ENCODE measurements around the gene FBN1. TPM values are rescaled to one million over a fixed set of nuclear protein-coding genes. Genes with fewer than 3 reads are reported as not detected.

The FBN1 gene
- total RNA-seq, 1 donor from 2014 or later, result 18.8 TPM

DNA sequence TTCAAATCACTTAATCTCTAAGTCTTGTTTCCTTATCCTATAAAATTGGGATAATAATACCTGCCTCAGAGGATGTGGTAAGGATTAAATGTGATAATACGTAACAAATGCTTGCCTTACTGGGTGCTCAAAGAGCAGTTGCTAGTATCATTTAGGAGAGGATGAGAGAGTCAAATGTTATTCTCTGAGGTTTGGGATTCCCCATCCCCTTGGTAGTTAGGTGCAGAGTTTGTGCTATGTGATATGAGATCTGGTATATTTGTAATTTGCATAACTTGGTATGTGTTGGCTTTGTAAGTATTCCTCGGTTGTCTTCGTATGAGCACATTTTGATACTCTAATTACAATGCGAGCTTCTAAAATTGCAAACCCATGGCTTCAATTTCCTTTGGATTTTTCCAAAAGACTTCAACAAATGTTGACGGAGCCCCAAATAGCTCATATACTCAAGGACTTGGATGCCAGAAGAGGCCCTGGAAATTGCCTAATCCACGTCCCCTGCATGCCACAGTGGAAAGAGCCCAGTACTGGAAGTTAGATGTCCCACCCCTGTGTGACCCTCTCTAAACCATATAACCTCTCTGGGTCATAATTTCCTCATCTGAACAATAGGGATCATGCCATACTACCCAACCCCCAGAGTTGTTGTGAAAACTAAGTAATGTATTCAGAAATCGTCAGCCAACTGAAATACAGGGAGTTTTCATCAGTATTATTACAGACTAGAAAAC lies 85.0 kb downstream of the FBN1 start:
- DNase-seq (ENCODE audit: low spot score in 2 of 2) (no peak), FAIRE-seq (no peak)

GRCh38 chr15:48559285-48559684 lies 86.2 kb downstream of the FBN1 start:
- DNase-seq (ENCODE audit: low spot score in 2 of 2) (no peak), FAIRE-seq (no peak)

GRCh38 chr15:48558226-48558625 lies 87.3 kb downstream of the FBN1 start:
- no peak for DNase-seq (ENCODE audit: low spot score in 2 of 2)
- FAIRE-seq, result no peak

DNA sequence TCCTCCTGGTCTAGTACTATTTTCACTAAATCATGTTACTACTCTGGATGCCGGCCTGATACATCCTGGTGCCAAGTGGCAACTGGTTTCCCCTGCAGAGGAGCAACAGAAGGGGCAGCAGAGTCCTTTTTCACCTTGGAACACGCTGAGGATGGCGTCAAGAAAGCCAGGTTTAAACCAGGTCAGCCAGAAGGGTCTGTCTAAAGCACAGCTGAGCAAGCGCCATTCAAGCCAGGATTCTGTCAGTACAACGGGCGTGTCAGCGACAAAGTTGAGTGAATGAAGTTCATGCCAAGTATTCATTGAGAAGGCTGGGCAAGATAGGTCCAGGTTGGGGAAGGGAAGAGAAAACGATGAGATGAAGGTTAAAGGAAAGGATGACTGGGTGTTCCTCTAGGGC lies 88.2 kb downstream of the FBN1 start:
- DNase-seq (ENCODE audit: low spot score in 2 of 2) (no peak), FAIRE-seq (no peak)

GRCh38 chr15:48556159-48556897 lies 89.2 kb downstream of the FBN1 start:
- DNase-seq (ENCODE audit: low spot score in 2 of 2) (no peak), FAIRE-seq (no peak)

DNA sequence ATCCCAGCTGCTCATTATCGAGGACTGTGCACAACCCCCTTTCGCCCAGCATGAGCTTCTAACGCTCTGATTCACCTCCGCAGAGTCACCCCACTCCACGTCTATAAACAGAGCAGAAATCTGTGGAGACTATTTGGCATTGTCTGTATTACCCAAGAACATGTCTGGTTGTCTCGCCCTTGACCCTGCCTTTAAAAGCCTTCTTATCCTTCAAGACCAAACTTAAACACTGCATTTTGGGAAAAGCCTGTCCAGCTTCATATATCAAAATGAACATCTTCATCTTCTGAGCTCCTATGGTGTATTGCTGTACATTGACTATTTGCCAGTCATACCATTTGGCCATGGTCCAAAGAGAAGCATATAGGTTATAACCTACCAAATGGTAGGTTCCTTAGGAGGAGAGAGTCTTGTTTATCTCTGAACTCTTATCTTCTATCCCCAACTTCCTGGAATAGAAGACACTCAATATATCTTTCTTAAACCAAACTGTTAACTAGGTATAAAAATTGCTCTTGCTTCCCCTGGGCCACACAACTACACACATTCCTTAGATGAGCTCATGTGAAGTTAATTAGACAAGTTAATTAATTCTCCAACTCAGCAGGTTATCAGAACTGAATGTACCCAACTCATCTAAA lies 90.1 kb downstream of the FBN1 start:
- no peak for DNase-seq (ENCODE audit: low spot score in 2 of 2)
- no peak for FAIRE-seq

DNA sequence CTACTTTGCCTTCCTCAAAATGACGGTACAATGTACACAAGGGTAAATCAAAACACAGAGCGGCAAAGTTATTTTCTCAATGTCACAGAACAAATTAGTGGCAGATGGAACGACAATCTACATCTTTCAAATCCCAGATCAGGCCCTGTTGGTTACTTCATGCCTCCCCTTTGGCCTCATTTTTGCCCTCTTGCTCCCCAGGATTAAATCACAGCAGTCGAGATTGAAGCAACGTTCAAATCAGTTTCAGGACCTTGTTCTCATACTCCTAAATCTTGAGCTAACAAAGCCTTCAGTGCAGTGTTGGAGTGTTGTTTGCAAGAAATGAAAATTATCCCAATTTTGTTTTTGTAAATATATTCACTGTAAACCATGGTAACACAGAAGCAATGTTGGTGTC lies 91.4 kb downstream of the FBN1 start:
- FAIRE-seq (no peak), DNase-seq (ENCODE audit: low spot score in 2 of 2) (no peak)

DNA sequence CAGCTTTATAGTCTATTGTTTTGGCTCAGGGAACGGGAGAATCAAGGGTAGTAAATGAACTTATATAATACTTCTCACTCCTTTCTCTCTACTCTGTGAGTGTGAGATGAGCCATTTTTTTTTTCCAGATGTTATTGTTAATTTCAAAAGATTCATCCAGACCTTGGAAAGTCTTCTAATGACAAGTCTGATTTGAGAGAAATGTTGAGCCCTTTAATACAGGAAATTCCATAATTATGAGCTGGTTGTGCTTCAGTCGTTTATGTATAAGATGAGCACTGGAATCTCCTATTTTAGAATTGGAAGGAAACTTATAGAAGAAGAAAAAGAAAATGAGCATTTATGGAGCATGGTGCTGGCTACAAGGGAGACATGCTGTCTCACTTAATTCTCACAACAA lies 92.0 kb downstream of the FBN1 start:
- FAIRE-seq (no peak), DNase-seq (ENCODE audit: low spot score in 2 of 2) (no peak)

- FAIRE-seq, result no peak
- DNase-seq (ENCODE audit: low spot score in 2 of 2), result no peak
Observed at GRCh38 chr15:48550822-48551525, 94.5 kb downstream of the FBN1 start.

- FAIRE-seq (no peak), DNase-seq (ENCODE audit: low spot score in 2 of 2) (no peak)
Observed at GRCh38 chr15:48548455-48548854, 97.1 kb downstream of the FBN1 start.

GRCh38 chr15:48547286-48547685 lies 98.2 kb downstream of the FBN1 start:
- FAIRE-seq (no peak), DNase-seq (ENCODE audit: low spot score in 2 of 2) (no peak)

DNA sequence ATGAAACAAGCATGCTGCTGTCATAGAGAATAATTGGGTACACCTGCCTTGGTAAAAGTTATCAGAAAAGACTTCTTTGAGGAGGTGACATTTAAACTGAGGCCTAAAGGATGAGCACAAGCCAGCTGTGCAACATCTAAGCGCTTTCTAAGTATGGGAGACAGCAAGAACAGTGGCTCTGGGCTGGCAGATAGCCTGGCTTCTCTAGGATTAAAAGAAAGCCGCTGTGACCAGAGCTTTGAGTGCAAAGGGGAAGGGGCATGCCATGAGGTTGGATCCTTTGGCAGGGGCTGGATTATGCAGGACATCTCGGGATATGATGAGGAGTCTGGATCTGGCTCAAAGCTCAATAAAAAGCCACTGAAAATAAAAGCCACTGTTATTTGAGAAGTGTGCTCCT lies 99.2 kb downstream of the FBN1 start:
- no peak for FAIRE-seq

GRCh38 chr15:48544778-48545177 lies 100.7 kb downstream of the FBN1 start:
- FAIRE-seq (no peak), DNase-seq (ENCODE audit: low spot score in 2 of 2) (no peak)

More for the DNA sequence above, 99.2 kb downstream of the FBN1 start:
- no peak for DNase-seq (ENCODE audit: low spot score in 2 of 2)

- FAIRE-seq (no peak), DNase-seq (ENCODE audit: low spot score in 2 of 2) (no peak)
Observed at GRCh38 chr15:48541341-48542278, 103.9 kb downstream of the FBN1 start.

DNA sequence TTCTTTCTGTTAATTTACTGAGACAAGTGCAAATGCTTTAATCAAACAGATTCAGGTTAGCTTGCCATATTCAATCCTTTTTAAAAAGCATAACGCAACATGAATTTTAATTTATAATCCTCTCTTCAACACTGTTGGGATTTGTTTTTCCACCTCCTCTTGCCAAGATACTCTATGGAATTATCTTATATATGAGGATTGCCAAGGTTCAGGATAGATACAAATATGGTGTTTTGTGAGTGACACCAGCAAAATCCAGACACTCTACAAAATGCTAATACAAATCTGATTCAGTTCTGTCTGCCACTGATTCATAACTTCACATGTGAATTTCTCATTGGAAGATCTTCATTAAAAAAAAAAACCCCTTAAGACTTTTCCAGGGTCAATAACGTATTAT lies 104.8 kb downstream of the FBN1 start:
- DNase-seq (ENCODE audit: low spot score in 2 of 2) (no peak), FAIRE-seq (no peak)

GRCh38 chr15:48538941-48539340 lies 106.6 kb downstream of the FBN1 start:
- no peak for FAIRE-seq
- no peak for DNase-seq (ENCODE audit: low spot score in 2 of 2)

GRCh38 chr15:48537271-48538113 lies 108.0 kb downstream of the FBN1 start:
- DNase-seq (ENCODE audit: low spot score in 2 of 2) (no peak), FAIRE-seq (no peak)

DNA sequence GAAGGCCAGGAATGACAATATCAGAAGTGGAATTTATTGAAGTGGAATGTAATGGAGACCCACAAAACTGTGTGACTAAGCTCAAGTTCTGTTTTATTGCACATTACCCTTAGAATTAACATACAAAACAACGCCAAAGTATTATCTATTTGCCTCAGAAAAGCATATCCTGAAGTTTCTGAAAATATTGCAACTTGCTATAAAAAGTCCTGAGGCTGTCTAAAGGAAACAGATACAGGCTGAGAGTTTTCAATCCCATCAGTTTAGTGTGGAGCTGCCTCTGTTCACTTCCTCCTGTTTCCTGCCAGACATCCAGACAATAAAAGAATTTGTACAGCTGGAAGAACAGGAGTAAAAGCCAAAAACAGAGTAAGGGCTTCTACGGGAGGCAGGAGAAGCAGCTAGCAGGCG lies 108.8 kb downstream of the FBN1 start:
- no peak for DNase-seq (ENCODE audit: low spot score in 2 of 2)
- FAIRE-seq, result no peak

- no peak for DNase-seq (ENCODE audit: low spot score in 2 of 2)
- FAIRE-seq, result no peak
Observed at GRCh38 chr15:48533982-48534381, 111.5 kb downstream of the FBN1 start.
